Endothelial cell of umbilical vein (primary cell): ENCODE measurements around the gene FAM210A. TPM values are rescaled to one million over a fixed set of nuclear protein-coding genes. Genes with fewer than 3 reads are reported as not detected.
A peak's percentile ranks its signal among the peaks of the same experiment; 100 is the strongest.

ENCODE experiments used
- BruUV-seq: library from RNA; stranded (reverse); fragments of 400-500 nt; replicated peaks from 2 replicates; lab custom pipeline; 2021; lab: Mats Ljungman, UMichigan
- CTCF ChIA-PET: fragments of 300-600, 350-600 bp; sonication (Branson Sonifier 250); formaldehyde crosslinking; loops from one replicate; lab custom pipeline; 2021; ENCODE audit warnings: antibody characterized with exemption, inconsistent platforms; lab: Charles Lee
- POLR2A ChIA-PET: fragments of 300-600, 350-600 bp; sonication (Branson Sonifier 250); formaldehyde crosslinking; loops from one replicate; lab custom pipeline; 2021; ENCODE audit warnings: antibody characterized with exemption, inconsistent platforms; lab: Charles Lee
- DNase-seq: peaks from one replicate; pipeline ENCODE4 v3.0.0-alpha.2; 2011; ENCODE audit warnings: low read depth, low spot score
- FAIRE-seq: peaks from 2 replicates; lab custom pipeline; 2011; peaks lifted over from hg19 to GRCh38; lab: Jason Lieb, UNC
- H2AFZ ChIP-seq: 2 replicates; pipeline ENCODE4 v1.6.0; 2012; ENCODE audit warnings: low read depth, low read length, control low read depth, inconsistent platforms
- H3K27ac ChIP-seq: 2 replicates; pipeline ENCODE4 v1.5.1; 2011; ENCODE audit warnings: low read depth, mild to moderate bottlenecking, control low read depth, low read length, moderate library complexity; ENCODE audit not compliant: insufficient read depth
- H3K27me3 ChIP-seq, 2 experiments: 2 replicates each; pipeline versions ENCODE4 v1.6.0 to v1.6.1; 2011; ENCODE audit warnings: low read length in 2 of 2, mixed read lengths in 1 of 2; ENCODE audit not compliant: control insufficient read depth in 2 of 2, insufficient read depth in 2 of 2
- H3K36me3 ChIP-seq, 2 experiments: 2 replicates in 1 of 2; 3 replicates in 1 of 2; pipeline ENCODE4 v1.5.1; 2011; ENCODE audit warnings: low read length in 2 of 2, mild to moderate bottlenecking in 1 of 2, moderate library complexity in 1 of 2; ENCODE audit not compliant: control insufficient read depth in 2 of 2, insufficient read depth in 2 of 2; ENCODE audit errors: extremely low read depth in 1 of 2
- H3K4me1 ChIP-seq: 3 replicates; pipeline ENCODE4 v1.5.1; 2011; ENCODE audit warnings: mild to moderate bottlenecking, low read length; ENCODE audit not compliant: control insufficient read depth, insufficient read depth; ENCODE audit errors: extremely low read depth
- H3K4me2 ChIP-seq: 2 replicates; pipeline ENCODE4 v1.6.1; 2011; ENCODE audit warnings: low read length, control low read depth, mixed read lengths; ENCODE audit not compliant: insufficient read depth
- H3K4me3 ChIP-seq, 3 experiments: fragments of 200-600 bp in 1 of 3; sonication (generic), shearing (Covaris generic) in 1 of 3; replicated peaks in 1 of 3; 2 replicates each; pipeline ENCODE4 v1.5.1; 2011 to 2016; ENCODE audit warnings: control low read depth in 3 of 3, low read length in 3 of 3, mild to moderate bottlenecking in 2 of 3, inconsistent platforms in 1 of 3, low read depth in 1 of 3, moderate library complexity in 1 of 3; ENCODE audit not compliant: insufficient read depth in 1 of 3
- H3K79me2 ChIP-seq: 2 replicates; pipeline ENCODE4 v1.6.0; 2012; ENCODE audit warnings: low read length, inconsistent platforms; ENCODE audit not compliant: control insufficient read depth, insufficient read depth
- H3K9ac ChIP-seq: replicated peaks from 2 replicates; pipeline ENCODE3; 2011; ENCODE audit warnings: low read length, control low read depth; ENCODE audit not compliant: insufficient read depth; ENCODE audit errors: extremely low read depth
- H3K9me1 ChIP-seq: replicated peaks from 3 replicates; pipeline ENCODE4 v1.6.0; 2011; ENCODE audit warnings: mild to moderate bottlenecking, low read length; ENCODE audit not compliant: control insufficient read depth, insufficient read depth; ENCODE audit errors: extremely low read depth
- H3K9me3 ChIP-seq: replicated peaks from 2 replicates; pipeline ENCODE4 v1.5.1; 2012; ENCODE audit warnings: low read length, inconsistent platforms; ENCODE audit not compliant: control insufficient read depth, insufficient read depth
- H4K20me1 ChIP-seq: replicated peaks from 2 replicates; pipeline ENCODE3; 2011; ENCODE audit warnings: mild to moderate bottlenecking, low read length; ENCODE audit not compliant: control insufficient read depth, insufficient read depth; ENCODE audit errors: extremely low read depth
- EZH2 ChIP-seq: IDR thresholded peaks from 2 replicates; pipeline ENCODE4 v1.6.1; 2012; ENCODE audit warnings: borderline replicate concordance, low read depth, mild to moderate bottlenecking, moderate library complexity, low read length, inconsistent platforms; ENCODE audit not compliant: severe bottlenecking
- FOS ChIP-seq: IDR thresholded peaks from 2 replicates; pipeline ENCODE4 v1.6.1; 2011; ENCODE audit warnings: mild to moderate bottlenecking, low read length, moderate library complexity, borderline replicate concordance; ENCODE audit not compliant: insufficient read depth
- GATA2 ChIP-seq: IDR thresholded peaks from 2 replicates; pipeline ENCODE4 v1.7.0; 2011; ENCODE audit warnings: low read depth, mild to moderate bottlenecking, moderate library complexity, mixed read lengths, low read length; ENCODE audit not compliant: insufficient read length, insufficient read depth
- JUN ChIP-seq: IDR thresholded peaks from 2 replicates; pipeline ENCODE4 v1.6.1; 2011; ENCODE audit warnings: borderline replicate concordance, low read depth; ENCODE audit not compliant: insufficient read length, insufficient read depth
- MAX ChIP-seq: IDR thresholded peaks from 2 replicates; pipeline ENCODE4 v1.6.1; 2011; ENCODE audit not compliant: insufficient read depth, insufficient read length
- MYC ChIP-seq: IDR thresholded peaks from one replicate; pipeline ENCODE4 v1.6.1; 2011; ENCODE audit warnings: mild to moderate bottlenecking, low read depth, low read length
- POLR2A ChIP-seq: IDR thresholded peaks from 2 replicates; pipeline ENCODE4 v1.6.1; 2012; ENCODE audit warnings: low read depth, mild to moderate bottlenecking, control low read depth, low read length
- POLR2AphosphoS5 ChIP-seq: IDR thresholded peaks from 2 replicates; pipeline ENCODE4 v1.6.1; 2012; ENCODE audit warnings: low read depth, mild to moderate bottlenecking, control low read depth, low read length, moderate library complexity; ENCODE audit not compliant: insufficient read depth
- dilution Hi-C: fragments of 300-500 bp; cut with MboI; formaldehyde crosslinking; loops from one replicate; pipeline ENCODE4 v1.15.0; 2019; ENCODE audit warnings: low sequenced_read_pairs; ENCODE audit not compliant: extremely low pct_ligation_motif_present
- intact Hi-C: fragments of 100-400 bp; cut with micrococcal nuclease; formaldehyde crosslinking; loops from one replicate; pipeline ENCODE4 v1.10.0; 2022
- polyA plus RNA-seq, 4 experiments: library from polyadenylated mRNA; depleted of rRNA in 3 of 4; stranded (reverse) in 3 of 4; unstranded in 1 of 4; fragments of >200 nt; gene quantifications; 2 replicates each; pipeline versions ENCODE4 v1.2.1 to v1.2.3, GENCODE V29; 2011 to 2012; ENCODE audit warnings: missing spikeins in 1 of 4
- total RNA-seq: library from RNA; stranded (reverse); gene quantifications from 2 replicates; pipeline ENCODE4 v1.2.3, GENCODE V29; 2021
- TF ChIP-seq, protein P1 (sequence below), 2 donors: IDR thresholded peaks; 1 replicate in 1 of 2; 2 replicates in 1 of 2; pipeline ENCODE4 v1.5.1; 2011; ENCODE audit warnings: low read length in 2 of 2, mild to moderate bottlenecking in 2 of 2, moderate library complexity in 2 of 2, control low read depth in 1 of 2, inconsistent platforms in 1 of 2, low read depth in 1 of 2; ENCODE audit not compliant: insufficient read depth in 1 of 2; ENCODE audit errors: extremely low read depth in 1 of 2

Gene FAM210A
- total and polyA plus RNA-seq, 2 donors (not counting 3 experiments of a cell fraction or from before 2014, with no cell fraction given) = 7.1 to 17.3 TPM

DNA sequence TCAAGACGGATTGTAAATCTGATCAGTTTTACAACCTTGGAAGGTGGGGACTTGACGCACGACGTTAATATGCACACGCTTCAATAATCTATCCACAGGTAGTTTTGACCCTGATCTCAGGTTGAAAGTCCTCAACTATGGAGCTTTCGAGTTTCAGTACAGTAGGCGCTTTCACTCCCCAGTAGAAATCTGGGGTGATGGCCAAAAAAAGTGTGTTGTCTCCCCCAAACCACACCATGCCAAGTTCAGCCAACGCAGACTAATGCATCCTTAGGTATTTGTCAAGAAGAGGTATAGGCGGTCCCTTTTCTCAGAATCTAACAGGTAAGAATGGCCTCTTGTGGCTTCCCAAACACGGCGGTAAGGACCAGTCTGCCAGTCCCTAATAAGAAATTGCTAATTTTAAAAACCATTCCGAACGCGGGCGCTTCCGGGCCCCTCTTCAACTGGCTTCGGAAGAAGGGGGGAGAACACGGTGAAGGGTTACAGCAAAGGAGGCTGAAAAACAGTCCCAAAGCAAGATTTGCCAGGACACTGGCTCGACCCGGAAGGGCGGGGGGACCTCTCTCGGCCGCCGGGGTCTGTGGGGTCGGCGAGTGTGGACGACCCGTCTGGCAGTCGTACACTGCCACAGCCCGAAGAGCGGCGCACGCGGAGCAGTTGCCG, 659 bp downstream of the FAM210A start:
- BruUV-seq = TSS peak; percentile 35
- peak; percentile 22 for DNase-seq

DNA sequence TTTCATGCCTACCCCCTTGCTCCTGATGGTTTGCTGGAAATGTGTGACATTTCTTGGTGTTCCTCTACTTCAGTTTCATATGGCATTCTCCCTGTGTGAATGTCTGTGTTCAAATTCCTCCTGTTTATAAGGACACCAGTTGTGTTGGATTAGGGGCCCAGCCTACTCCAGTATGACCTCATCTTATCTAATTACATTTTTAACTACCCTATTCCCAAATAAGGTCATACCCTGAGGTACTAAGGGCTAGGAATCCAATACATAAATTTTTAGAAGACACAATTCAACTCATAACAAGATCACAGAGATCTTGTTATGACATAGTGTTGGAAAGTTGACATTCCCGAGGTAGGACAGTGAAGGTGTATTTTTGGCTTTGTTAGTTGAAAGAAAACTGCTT, 5.5 kb downstream of the FAM210A start:
- FAIRE-seq = no peak
- H3K27me3 ChIP-seq = no peaks in the 10 kb centered on the region
- no TSS peak for BruUV-seq
- peaks cover 8% of the 10 kb centered on the region for H3K4me1 ChIP-seq
- no peaks in the 10 kb centered on the region for H3K9me1 ChIP-seq
- H3K4me2 ChIP-seq = no peak overlapping the region
- no peaks in the 10 kb centered on the region for H4K20me1 ChIP-seq
- no peak overlapping the region for H3K4me3 ChIP-seq
- no peak overlapping the region for H3K27ac ChIP-seq
- no peak overlapping the region for H3K9ac ChIP-seq
- H3K36me3 ChIP-seq = no peaks in the 10 kb centered on the region
- no peak overlapping the region for H2AFZ ChIP-seq
- peaks cover 78% of the 10 kb centered on the region for H3K79me2 ChIP-seq
- DNase-seq = no peak
- dilution Hi-C loops (no loop called here), intact Hi-C loops (loop anchor here (10.0 kb wide), 2 partner anchors 166 to 256 kb away; no protein-coding TSS in a partner anchor)
- no peaks in the 10 kb centered on the region for H3K9me3 ChIP-seq
- CTCF ChIA-PET = no interaction called here
- POLR2A ChIA-PET = no interaction called here
- TF ChIP-seq POLR2AphosphoS5 = no peak
- TF ChIP-seq FOS = no peak
- TF ChIP-seq JUN = no peak
- TF ChIP-seq MAX = no peak
- TF ChIP-seq, protein P1, sequence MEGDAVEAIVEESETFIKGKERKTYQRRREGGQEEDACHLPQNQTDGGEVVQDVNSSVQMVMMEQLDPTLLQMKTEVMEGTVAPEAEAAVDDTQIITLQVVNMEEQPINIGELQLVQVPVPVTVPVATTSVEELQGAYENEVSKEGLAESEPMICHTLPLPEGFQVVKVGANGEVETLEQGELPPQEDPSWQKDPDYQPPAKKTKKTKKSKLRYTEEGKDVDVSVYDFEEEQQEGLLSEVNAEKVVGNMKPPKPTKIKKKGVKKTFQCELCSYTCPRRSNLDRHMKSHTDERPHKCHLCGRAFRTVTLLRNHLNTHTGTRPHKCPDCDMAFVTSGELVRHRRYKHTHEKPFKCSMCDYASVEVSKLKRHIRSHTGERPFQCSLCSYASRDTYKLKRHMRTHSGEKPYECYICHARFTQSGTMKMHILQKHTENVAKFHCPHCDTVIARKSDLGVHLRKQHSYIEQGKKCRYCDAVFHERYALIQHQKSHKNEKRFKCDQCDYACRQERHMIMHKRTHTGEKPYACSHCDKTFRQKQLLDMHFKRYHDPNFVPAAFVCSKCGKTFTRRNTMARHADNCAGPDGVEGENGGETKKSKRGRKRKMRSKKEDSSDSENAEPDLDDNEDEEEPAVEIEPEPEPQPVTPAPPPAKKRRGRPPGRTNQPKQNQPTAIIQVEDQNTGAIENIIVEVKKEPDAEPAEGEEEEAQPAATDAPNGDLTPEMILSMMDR (IDR thresholded peaks at IDR 0.05; ENCODE audit: extremely low read depth in 1 of 2, insufficient read depth in 1 of 2, low read depth in 1 of 2, low read length in 2 of 2) = no peak
- no peak for TF ChIP-seq EZH2
- no peak for TF ChIP-seq GATA2
- TF ChIP-seq MYC = no peak
- TF ChIP-seq POLR2A = no peak

More for the DNA sequence above, 659 bp downstream of the FAM210A start:
- intact Hi-C loops = loop anchor here (1.0 to 10.0 kb wide), 3 partner anchors 72 to 261 kb away; no protein-coding TSS in a partner anchor
- H3K9ac ChIP-seq = peak overlapping the region; percentile 65
- CTCF ChIA-PET = interaction anchor here (1.9 kb wide), 1 partner anchor 168 kb away, joined by 8 read pairs; no protein-coding TSS in a partner anchor
- POLR2A ChIA-PET = no interaction called here
- dilution Hi-C loops = no loop called here
- TF ChIP-seq POLR2AphosphoS5 (no peak), FOS (no peak), POLR2A (no peak), JUN (no peak)
- no peaks in the 10 kb centered on the region for H3K27me3 ChIP-seq
- H3K9me1 ChIP-seq = no peaks in the 10 kb centered on the region
- H3K9me3 ChIP-seq = no peaks in the 10 kb centered on the region
- peak overlapping the region; percentile 78 to 98 (median 88) for H3K4me3 ChIP-seq
- H3K4me1 ChIP-seq = peaks cover 19% of the 10 kb centered on the region
- H4K20me1 ChIP-seq = no peaks in the 10 kb centered on the region
- peak overlapping the region; percentile 62 for H2AFZ ChIP-seq
- peak overlapping the region; percentile 95 for H3K4me2 ChIP-seq
- FAIRE-seq = peak; percentile 64
- H3K79me2 ChIP-seq = peaks cover 79% of the 10 kb centered on the region
- H3K36me3 ChIP-seq = no peaks in the 10 kb centered on the region
- peak overlapping the region; percentile 21 for H3K27ac ChIP-seq
